G401 (cell line): ENCODE data around the gene TLE6. TPM values are rescaled to one million over a fixed set of nuclear protein-coding genes. Genes with fewer than 3 reads are reported as not detected.
"Not testable (repeated sequence)": the region's sequence is repeated elsewhere in the genome, so short reads cannot be mapped to it uniquely, and the experiment has no call there.

Experiments
- DNase-seq: peaks from one replicate; pipeline ENCODE4 v3.0.0-alpha.2; 2015; ENCODE audit warnings: low spot score
- in situ Hi-C: cut with HindIII; loops from 2 replicates; pipeline ENCODE4 v1.10.0; 2016; ENCODE audit warnings: low sequenced_read_pairs, mixed read lengths
- total RNA-seq: library from RNA; depleted of rRNA; stranded (reverse); fragments of >200 nt; shearing (Covaris generic); gene quantifications from 2 replicates; pipeline ENCODE4 v1.2.3, GENCODE V29; 2014

The TLE6 gene
- total RNA-seq, 1 experiment from 2014 or later = 10.4 TPM

DNA sequence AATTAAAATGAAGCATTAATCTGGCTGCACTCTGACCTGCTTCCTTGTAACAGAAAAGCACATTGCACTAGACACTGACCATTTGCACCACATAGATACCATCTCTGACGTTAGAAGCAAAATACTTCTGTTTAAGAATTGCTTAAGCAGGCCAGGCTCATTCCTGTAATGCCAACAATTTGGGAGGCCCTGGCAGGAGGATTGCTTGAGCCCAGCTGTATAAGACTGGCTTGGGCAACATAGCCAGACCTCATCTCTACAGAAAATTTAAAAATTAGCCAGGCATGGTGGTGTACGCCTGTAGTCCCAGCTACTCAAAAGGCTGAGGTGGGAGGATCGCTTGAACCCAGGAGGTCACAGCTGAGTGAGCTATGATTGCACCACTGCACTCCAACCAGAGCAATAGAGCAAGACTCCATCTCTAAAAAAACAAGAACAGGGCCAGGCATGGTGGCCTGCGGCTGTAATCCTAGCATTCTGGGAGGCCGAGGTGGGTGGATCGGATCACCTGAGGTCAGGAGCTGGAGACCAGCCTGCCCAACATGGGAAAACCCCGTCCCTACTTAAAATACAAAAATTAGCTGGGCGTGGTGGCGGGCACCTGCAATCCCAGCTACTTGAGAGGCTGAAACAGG lies 7.0 kb upstream of the TLE6 start:
- in situ Hi-C loops = no loop called here
- DNase-seq = no peak

DNA sequence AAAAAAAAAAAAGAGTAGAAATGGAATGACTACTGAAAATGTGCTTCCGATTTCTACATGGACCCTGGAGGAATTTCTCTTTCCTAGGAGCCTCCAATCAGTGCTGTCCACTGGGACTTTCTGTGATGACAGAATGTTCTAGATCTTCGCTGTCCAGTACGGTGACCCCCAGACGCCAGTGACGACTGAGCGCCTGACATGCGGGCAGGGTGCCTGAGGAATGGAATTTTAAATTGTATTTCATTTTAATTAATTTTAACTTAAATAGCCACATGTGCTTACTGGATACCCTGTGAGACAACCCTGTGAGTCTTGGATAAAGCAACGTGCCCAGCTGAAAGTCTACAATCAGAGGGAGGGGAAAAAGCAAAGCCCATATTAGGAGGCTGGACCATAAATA lies 4.1 kb upstream of the TLE6 start:
- no peak for DNase-seq
- in situ Hi-C loops = no loop called here

- in situ Hi-C loops = no loop called here
- no peak for DNase-seq
Measured at GRCh38 chr19:2974342-2975041, 2.9 kb upstream of the TLE6 start.

- DNase-seq = peak; percentile 39
- in situ Hi-C loops = no loop called here
Measured at GRCh38 chr19:2976609-2977000, 759 bp upstream of the TLE6 start.

DNA sequence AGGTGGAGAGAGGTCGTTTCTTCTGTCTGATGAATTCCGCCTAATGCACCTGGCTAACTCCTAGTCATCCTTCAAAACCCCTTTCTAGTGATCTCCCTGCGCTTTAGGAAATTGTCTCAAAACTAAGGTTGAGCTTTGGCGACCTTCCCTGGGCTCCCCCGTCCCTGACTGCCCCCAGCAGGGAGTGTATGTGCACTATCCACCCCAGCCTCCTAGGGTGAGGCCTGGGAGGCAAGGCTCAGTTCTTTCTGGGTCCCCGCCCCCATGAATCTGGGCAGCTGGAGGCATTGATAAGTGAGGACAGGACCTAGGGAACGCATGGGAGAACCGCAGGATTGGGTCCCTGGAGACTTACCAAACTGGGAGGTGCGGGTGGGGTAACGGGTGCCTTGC lies 378 bp downstream of the TLE6 start:
- no peak for DNase-seq
- in situ Hi-C loops = no loop called here

- in situ Hi-C loops = no loop called here
- DNase-seq = no peak
Measured at GRCh38 chr19:2978166-2978767, 903 bp downstream of the TLE6 start.

DNA sequence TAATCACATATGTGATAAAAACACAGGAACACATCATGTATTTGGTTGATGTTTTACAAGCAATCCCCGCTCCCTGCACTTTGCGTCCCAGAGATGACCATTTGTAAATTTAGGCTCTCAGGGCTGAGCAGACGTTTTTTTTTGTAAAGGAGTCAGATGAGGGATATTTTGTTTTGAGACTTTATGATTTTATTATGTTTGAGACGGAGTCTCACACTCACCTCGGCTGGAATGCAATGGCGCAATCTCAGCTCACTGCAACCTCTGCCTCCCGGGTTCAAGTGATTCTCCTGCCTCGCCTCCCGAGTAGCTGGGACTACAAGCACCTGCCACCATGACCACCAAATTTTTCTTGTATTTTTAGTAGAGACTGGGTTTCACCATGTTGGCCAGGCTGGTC lies 1.4 kb downstream of the TLE6 start:
- in situ Hi-C loops = no loop called here
- DNase-seq = no peak

DNA sequence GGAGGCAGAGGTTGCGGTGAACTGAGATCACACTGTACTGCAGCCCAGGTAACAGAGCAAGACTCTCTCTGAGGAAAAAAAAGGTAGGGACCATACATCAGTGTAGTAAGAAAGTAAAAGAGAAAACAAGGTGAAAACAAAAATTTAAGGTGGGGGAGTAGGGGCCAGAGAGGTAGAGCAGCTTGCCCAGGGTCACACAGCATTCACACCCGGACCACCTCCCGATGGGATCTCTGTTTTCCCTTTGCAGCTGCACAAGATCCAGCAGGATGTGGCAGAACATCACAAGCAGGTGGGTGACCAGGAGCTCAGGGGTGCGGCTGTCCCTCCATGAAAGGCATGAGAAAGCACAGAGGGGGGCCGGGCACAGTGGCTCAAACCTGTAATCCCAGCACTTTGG lies 4.5 kb downstream of the TLE6 start:
- in situ Hi-C loops = no loop called here
- DNase-seq = no peak

DNA sequence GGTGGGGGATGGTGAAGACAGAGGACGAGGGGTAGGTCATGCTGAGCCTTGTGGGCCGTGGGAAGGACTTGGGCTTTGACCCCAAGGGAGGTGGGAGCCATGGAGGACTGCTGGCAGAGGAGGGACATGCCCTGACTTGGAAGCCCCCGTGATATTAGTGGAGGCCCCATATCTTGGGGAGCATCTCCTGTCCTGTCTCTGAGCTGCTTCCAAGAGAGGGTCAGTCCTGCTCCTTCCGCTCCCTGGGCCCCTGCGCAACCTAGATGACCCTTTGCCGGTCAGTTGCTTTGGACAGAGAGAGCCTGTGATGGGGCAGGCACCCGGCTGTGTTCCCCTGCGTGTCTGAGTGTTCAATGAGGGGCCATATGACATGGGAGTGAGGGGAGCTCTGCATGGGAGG lies 5.2 kb downstream of the TLE6 start:
- no peak for DNase-seq
- in situ Hi-C loops = no loop called here

DNA sequence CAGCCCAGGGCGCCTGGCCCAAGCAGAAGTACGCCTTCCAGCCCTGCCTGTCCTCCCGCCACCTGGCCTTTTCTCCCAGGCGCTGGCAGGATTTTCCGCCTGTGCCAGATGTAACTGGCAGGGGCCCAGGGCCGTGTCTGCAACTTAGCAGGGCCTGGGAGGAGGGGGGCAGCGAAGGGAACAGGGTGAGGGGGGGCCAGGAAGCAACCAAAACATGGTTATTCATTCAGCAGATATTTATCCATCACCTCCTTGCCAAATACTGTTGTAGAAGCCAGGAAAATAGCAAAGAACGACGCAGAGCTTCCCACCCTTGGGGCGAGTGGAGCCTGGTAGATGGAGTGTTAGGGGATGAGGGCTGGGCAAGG lies 5.6 kb downstream of the TLE6 start:
- DNase-seq = peak; percentile 46
- in situ Hi-C loops = no loop called here

DNA sequence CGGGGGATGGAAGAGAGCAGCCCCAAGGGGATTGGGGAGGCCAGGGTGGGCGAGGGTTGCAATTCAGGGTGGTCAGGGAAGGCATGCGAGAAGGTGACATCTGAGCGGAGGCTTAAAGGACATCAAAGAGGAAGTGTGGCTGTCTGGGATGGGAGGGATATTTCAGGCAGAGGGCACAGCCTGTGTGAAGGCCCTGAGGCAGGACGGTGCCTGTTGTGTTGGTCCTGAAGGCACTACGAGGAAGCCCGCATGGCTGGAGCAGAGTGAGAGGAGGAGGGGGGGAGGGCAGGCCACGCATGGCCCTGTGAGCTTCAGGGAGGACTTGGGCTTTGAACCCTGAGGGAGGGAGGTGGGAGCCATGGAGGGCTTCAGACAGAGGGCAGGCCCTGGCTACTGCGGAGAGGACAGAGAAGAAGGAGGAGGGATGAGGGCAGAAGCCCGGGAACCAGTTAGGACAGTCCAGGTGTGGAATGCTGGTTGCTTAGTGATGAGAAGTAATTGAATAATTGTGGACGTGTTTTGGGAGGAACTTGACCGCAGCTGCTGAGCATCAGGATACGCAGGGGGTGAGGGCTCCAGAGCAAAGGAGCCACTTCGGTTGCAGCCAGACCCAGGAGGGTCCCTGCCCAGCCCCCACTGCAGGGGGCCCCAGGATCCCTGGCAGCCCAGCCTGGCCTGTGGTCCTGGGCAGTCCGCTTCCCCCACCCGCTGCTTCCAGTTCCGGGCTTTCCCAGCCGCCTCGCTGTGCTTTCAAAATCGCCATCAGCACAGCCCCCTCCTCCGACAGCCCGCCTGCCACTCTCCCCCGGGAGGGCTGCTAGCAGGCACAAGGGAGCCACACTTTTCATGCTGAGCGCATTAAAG lies 6.2 kb downstream of the TLE6 start:
- in situ Hi-C loops = no loop called here
- peak; percentile 32 for DNase-seq

- in situ Hi-C loops = no loop called here
- no peak for DNase-seq
Measured at GRCh38 chr19:2984215-2984528, 6.8 kb downstream of the TLE6 start.

DNA sequence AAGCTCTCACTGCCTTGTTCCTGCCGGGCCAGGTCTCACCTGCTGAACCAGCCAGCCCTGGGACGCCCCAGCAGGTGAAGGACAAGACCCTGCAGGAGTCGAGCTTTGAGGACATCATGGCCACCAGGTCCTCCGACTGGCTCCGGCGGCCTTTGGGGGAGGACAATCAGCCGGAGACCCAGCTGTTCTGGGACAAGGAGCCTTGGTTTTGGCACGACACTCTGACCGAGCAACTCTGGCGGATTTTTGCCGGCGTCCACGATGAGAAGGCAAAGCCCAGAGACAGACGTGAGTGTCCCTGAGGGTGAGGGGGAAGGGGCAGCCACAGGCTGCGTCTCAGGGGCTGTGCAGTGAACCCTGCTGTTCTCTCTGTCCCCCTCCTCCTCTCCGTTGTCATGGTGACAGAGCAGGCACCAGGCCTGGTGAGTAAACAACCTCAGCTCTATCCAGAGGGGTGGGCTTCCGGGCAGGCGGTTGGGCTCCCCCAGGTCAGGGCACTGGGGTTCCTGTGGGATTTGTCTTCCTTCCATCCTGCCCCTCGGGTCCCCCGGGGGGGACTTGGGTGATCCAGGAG lies 9.7 kb downstream of the TLE6 start:
- DNase-seq = no peak
- in situ Hi-C loops = no loop called here

DNA sequence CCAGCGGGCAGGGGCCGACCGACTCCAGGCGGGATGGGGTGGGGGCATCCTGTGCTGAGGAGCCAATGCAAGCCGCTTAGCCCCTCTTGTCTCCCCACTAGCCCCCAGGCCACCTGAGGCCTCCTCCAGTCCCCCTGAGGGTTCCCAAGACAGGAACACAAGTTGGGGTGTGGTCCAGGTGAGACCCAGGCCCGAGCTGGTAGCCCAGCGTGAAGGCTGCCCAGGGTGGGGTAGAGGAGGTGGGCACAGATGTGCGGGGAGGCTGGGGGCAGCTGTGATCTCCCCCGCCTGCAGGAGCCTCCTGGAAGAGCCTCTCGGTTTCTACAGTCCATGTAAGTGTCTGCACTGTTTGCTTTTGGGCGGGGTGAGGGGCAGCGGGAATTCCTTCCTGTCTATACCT lies 10.4 kb downstream of the TLE6 start:
- in situ Hi-C loops = no loop called here
- DNase-seq = no peak

DNA sequence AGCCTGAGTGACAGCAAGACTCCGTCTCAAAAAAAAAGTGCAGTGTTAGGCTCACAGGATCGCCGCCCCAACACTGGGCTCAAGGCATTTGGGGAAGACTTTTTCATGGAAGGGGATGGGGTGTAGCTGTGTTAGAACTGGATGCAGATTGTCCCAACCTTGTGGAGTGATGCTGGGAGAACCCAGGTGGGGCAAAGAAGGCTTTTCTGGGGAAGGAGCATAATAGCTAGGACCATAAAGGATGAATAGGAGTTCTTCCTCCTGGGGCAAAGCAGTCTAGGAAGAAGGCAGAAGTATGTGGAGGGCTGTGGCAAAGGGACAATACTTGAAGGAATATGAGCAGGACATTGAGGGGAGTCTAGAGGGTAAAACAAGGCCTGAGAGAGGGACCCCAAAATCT lies 11.2 kb downstream of the TLE6 start:
- no peak for DNase-seq
- in situ Hi-C loops = no loop called here

GRCh38 chr19:2989236-2989946 lies 12.0 kb downstream of the TLE6 start:
- no peak for DNase-seq

GRCh38 chr19:2992333-2992732 lies 15.0 kb downstream of the TLE6 start:
- DNase-seq, in situ Hi-C loops: not testable (repeated sequence)

More at GRCh38 chr19:2989236-2989946, 12.0 kb downstream of the TLE6 start:
- in situ Hi-C loops = no loop called here

DNA sequence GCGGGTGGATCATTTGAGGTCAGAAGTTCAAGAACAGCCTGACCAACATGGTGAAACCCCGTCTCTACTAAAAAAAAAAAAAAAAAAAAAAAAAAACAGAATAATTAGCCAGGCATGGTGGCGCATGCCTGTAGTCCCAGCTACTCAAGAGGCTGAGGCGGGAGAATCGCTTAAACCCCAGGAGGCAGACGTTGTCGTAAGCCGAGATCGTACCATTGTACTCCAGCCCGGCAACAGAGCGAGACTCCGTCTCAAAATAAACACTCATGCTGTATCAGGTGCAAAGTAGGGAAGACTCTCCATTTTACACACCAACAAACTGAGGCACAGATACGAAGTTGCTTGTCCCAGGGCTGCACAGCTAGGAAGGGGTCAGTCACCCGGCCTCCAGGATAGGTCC lies 15.6 kb downstream of the TLE6 start:
- in situ Hi-C loops = no loop called here
- no peak for DNase-seq

DNA sequence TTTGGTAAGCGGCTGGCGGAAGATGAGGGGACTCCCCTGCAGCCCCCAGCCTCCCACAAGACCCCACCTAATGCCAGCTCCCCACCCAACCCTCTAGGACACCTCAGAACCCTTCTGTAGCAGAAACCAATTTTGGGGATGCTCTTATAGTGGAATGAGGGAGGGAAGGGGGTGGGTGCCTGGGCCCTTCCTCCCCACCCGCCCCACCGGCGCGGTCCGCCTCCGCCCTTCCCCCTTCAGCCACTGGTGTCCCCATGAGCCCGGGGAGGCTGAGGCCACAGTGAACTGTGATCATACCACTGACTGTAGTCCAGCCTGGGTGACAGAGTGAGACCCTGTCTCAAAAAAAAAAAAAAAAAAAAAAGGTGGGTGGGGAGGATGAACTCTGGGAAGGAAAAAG lies 16.2 kb downstream of the TLE6 start:
- in situ Hi-C loops = no loop called here
- no peak for DNase-seq
